B cell (primary cell): ENCODE data around the gene SPOCD1. TPM values are rescaled to one million over a fixed set of nuclear protein-coding genes. Genes with fewer than 3 reads are reported as not detected.

Source experiments
- ATAC-seq: fragments of 200-7000 bp; cut with Tn5 transposase; one replicate; pipeline ENCODE4 v1.10.0; 2021; ENCODE audit warnings: low read depth, mild to moderate bottlenecking, moderate number of reproducible peaks, moderate library complexity
- CTCF ChIA-PET: fragments of 350-600 bp; sonication (Branson Sonifier 250); formaldehyde crosslinking; loops from one replicate; lab custom pipeline; 2021; ENCODE audit warnings: antibody characterized with exemption, inconsistent platforms; lab: Charles Lee
- POLR2A ChIA-PET: fragments of 350-600 bp; sonication (Branson Sonifier 250); formaldehyde crosslinking; loops from one replicate; lab custom pipeline; 2021; ENCODE audit warnings: antibody characterized with exemption; lab: Charles Lee
- DNase-seq: peaks from one replicate; pipeline ENCODE4 v3.0.0; 2013
- H2AFZ ChIP-seq: 2 replicates; pipeline ENCODE4 v1.6.1; 2012; ENCODE audit warnings: mild to moderate bottlenecking, low read depth, low read length; ENCODE audit not compliant: insufficient read depth, poor library complexity, severe bottlenecking
- H3K27ac ChIP-seq, 2 donors: 1 replicate in 1 of 2; 2 replicates in 1 of 2; pipeline ENCODE4 v1.5.1; 2012 to 2013; ENCODE audit warnings: low read length in 2 of 2, mild to moderate bottlenecking in 2 of 2, moderate library complexity in 1 of 2
- H3K27me3 ChIP-seq, 4 experiments: fragments of 200-600 bp in 1 of 4; sonication (generic) in 1 of 4; replicated peaks in 1 of 4; 1 replicate in 2 of 4; 2 replicates in 2 of 4; pipeline versions ENCODE4 v1.6.1 to v1.7.0; 2013 to 2016; ENCODE audit warnings: low read length in 3 of 4, mild to moderate bottlenecking in 2 of 4, mixed read lengths in 1 of 4, moderate library complexity in 1 of 4; ENCODE audit not compliant: insufficient read depth in 4 of 4, control insufficient read depth in 3 of 4; ENCODE audit errors: control extremely low read depth in 1 of 4
- H3K36me3 ChIP-seq, 2 experiments: replicated peaks in 1 of 2; 1 replicate in 1 of 2; 2 replicates in 1 of 2; pipeline versions ENCODE4 v1.6.1 to v1.7.1; 2013; ENCODE audit warnings: low read length in 1 of 2; ENCODE audit not compliant: insufficient read depth in 2 of 2, control insufficient read depth in 1 of 2; ENCODE audit errors: control extremely low read depth in 1 of 2, extremely low read depth in 1 of 2
- H3K4me1 ChIP-seq, 2 donors: fragments of 200-600 bp in 1 of 2; sonication (generic) in 1 of 2; 1 replicate in 1 of 2; 2 replicates in 1 of 2; pipeline versions ENCODE4 v1.5.1 to v1.6.1; 2013 to 2017; ENCODE audit warnings: low read length in 2 of 2; ENCODE audit not compliant: control insufficient read depth in 2 of 2, insufficient read depth in 2 of 2
- H3K4me2 ChIP-seq: replicated peaks from 2 replicates; pipeline ENCODE3; 2012; ENCODE audit warnings: mild to moderate bottlenecking, low read depth, low read length; ENCODE audit not compliant: poor library complexity, severe bottlenecking
- H3K4me3 ChIP-seq, 5 experiments: fragments of 200-600 bp in 1 of 5; sonication (generic) in 1 of 5; 1 replicate in 3 of 5; 2 replicates in 2 of 5; pipeline versions ENCODE4 v1.5.1 to v1.7.0; 2011 to 2016; ENCODE audit warnings: low read length in 4 of 5, mild to moderate bottlenecking in 4 of 5, low read depth in 2 of 5, control low read depth in 1 of 5, moderate library complexity in 1 of 5; ENCODE audit not compliant: insufficient read depth in 1 of 5; ENCODE audit errors: control extremely low read depth in 1 of 5, extremely low read depth in 1 of 5
- H3K79me2 ChIP-seq: fragments of 200-600 bp; sonication (generic); one replicate; pipeline ENCODE4 v1.6.0; 2016; ENCODE audit warnings: low read length; ENCODE audit not compliant: control insufficient read depth, insufficient read depth
- H3K9ac ChIP-seq: fragments of 200-600 bp; sonication (generic); 2 replicates; pipeline ENCODE4 v1.6.1; 2017; ENCODE audit warnings: mild to moderate bottlenecking, low read length, moderate library complexity
- H3K9me3 ChIP-seq, 3 donors: one replicate each; pipeline versions ENCODE4 v1.6.1 to v1.7.1; 2013; ENCODE audit warnings: low read length in 2 of 3; ENCODE audit not compliant: control insufficient read depth in 2 of 3, insufficient read depth in 1 of 3; ENCODE audit errors: control extremely low read depth in 1 of 3
- H4K20me1 ChIP-seq: 2 replicates; pipeline ENCODE4 v1.6.0; 2012; ENCODE audit warnings: mild to moderate bottlenecking, low read length; ENCODE audit not compliant: insufficient read depth, control insufficient read depth, poor library complexity, severe bottlenecking
- H3K27ac Mint-ChIP-seq: one replicate; pipeline ENCODE4 v1.8.0; 2021; ENCODE audit warnings: mixed read lengths
- H3K27me3 Mint-ChIP-seq: one replicate; pipeline ENCODE4 v1.8.0; 2021; ENCODE audit warnings: mixed read lengths
- H3K4me1 Mint-ChIP-seq: one replicate; pipeline ENCODE4 v1.8.0; 2021; ENCODE audit warnings: mixed read lengths
- H3K4me3 Mint-ChIP-seq: one replicate; pipeline ENCODE4 v1.8.0; 2021; ENCODE audit warnings: mixed read lengths
- H3K9me3 Mint-ChIP-seq: one replicate; pipeline ENCODE4 v1.8.0; 2022; ENCODE audit warnings: mixed read lengths; ENCODE audit not compliant: insufficient read depth
- EZH2 ChIP-seq: IDR thresholded peaks from 2 replicates; pipeline ENCODE4 v1.6.1; 2012; ENCODE audit warnings: borderline replicate concordance, low read depth, mild to moderate bottlenecking, moderate library complexity, low read length; ENCODE audit not compliant: insufficient read depth, poor library complexity, severe bottlenecking
- WGBS: methylation state at CpG from one replicate; pipeline ENCODE4 v1.1.5; 2013; ENCODE audit warnings: missing lambda C conversion rate; ENCODE audit not compliant: insufficient coverage; 5-methylcytosine and 5-hydroxymethylcytosine counted together
- intact Hi-C: fragments of 100-400 bp; cut with micrococcal nuclease; formaldehyde crosslinking; loops from one replicate; pipeline ENCODE4 v1.10.0; 2022
- polyA plus RNA-seq: library from polyadenylated mRNA; depleted of rRNA; stranded (reverse); fragments of >200 nt; gene quantifications from 2 replicates; pipeline ENCODE4 v1.2.3, GENCODE V29; 2012
- total RNA-seq, 2 donors: library from RNA; stranded (reverse); fragments of 120-200 nt in 1 of 2; gene quantifications; 1 replicate in 1 of 2; 2 replicates in 1 of 2; pipeline versions ENCODE4 v1.2.3 to v1.2.4, GENCODE V29; 2013 to 2022
- TF ChIP-seq, protein P1 (sequence below): fragments of 200-600 bp; IDR thresholded peaks from one replicate; pipeline ENCODE4 v1.8.0; 2022; ENCODE audit warnings: antibody characterized with exemption, mild to moderate bottlenecking

The SPOCD1 gene
- total and polyA plus RNA-seq, 2 donors (not counting 1 experiment from before 2014, with no cell fraction given) = not detected

DNA sequence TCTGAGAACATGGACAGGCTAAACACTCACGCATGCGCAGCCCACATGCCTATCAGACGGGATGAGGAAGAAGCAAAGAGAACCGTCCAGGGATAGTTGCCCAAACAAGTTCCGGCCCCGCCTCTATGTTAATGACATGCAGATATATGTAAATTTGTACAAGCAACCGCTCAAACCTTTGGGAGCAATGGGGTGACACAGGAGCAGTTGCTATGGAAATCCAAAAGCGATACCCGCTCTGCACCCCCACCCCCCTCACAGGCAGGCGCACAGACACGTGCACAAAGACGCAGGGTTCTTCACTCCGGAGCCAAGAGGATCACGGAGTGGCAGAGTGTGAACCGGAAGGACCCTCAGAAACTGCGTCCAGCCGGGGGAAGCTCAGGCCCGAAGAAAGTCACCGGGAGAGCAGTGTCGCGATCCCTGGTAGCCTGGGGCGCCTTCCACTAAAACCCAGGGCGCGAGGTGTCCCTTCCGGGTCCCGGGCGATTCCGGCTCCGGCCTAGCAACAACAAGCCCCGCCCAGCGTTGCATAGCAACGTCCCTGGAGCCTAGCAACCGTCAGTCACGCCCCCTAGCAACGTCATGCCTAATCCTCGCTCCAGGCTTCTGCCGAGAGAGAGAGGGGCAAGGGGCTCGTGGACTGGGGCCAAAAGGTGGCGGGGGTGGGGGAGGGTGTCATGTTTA is 27.5 kb downstream of the SPOCD1 start:
- Mint-ChIP-seq H3K9me3 (no peaks in the 10 kb centered on the region), H3K27me3 (peaks cover 3% of the 10 kb centered on the region), H3K4me3 (peak overlapping the region; percentile 96), H3K4me1 (peaks cover 40% of the 10 kb centered on the region), H3K27ac (peak overlapping the region; percentile 98)
- H3K36me3 ChIP-seq = no peaks in the 10 kb centered on the region
- TF ChIP-seq EZH2 = no peak
- TF ChIP-seq, protein P1, sequence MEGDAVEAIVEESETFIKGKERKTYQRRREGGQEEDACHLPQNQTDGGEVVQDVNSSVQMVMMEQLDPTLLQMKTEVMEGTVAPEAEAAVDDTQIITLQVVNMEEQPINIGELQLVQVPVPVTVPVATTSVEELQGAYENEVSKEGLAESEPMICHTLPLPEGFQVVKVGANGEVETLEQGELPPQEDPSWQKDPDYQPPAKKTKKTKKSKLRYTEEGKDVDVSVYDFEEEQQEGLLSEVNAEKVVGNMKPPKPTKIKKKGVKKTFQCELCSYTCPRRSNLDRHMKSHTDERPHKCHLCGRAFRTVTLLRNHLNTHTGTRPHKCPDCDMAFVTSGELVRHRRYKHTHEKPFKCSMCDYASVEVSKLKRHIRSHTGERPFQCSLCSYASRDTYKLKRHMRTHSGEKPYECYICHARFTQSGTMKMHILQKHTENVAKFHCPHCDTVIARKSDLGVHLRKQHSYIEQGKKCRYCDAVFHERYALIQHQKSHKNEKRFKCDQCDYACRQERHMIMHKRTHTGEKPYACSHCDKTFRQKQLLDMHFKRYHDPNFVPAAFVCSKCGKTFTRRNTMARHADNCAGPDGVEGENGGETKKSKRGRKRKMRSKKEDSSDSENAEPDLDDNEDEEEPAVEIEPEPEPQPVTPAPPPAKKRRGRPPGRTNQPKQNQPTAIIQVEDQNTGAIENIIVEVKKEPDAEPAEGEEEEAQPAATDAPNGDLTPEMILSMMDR = no peak
- POLR2A ChIA-PET = interaction anchor here (0.7 to 3.0 kb wide), 8 partner anchors 9 to 458 kb away, joined by 3 to 28 read pairs (median 6); partner anchors contain the start of genes ADGRB2, FAM167B, PEF1 and PTP4A2
- peak; percentile 95 for DNase-seq
- WGBS = under 1% methylated on average over 27 of the region's 39 CpGs
- peak overlapping the region; percentile 73 to 88 for H3K27ac ChIP-seq
- H3K4me1 ChIP-seq = peaks cover 34 to 42% of the 10 kb centered on the region in 2 donors
- CTCF ChIA-PET = interaction anchor here (0.7 to 9.5 kb wide), 44 partner anchors 11 to 604 kb away, joined by 3 to 199 read pairs (median 6); partner anchors contain the start of genes ADGRB2, PEF1, PTP4A2 and SPOCD1
- H4K20me1 ChIP-seq = no peaks in the 10 kb centered on the region
- no peaks in the 10 kb centered on the region for H3K79me2 ChIP-seq
- H3K9ac ChIP-seq = peak overlapping the region; percentile 93
- H3K4me3 ChIP-seq = peak overlapping the region; percentile 61 to 91 (median 79)
- peak overlapping the region; percentile 99 for H3K4me2 ChIP-seq
- peak; percentile 59 for ATAC-seq
- intact Hi-C loops = loop anchor here (1.0 to 10.0 kb wide), 5 partner anchors 144 to 1071 kb away; partner anchors contain the start of genes PEF1, PTP4A2, SNRNP40 and ZCCHC17
- peaks cover 0 to 3% (median 0%) of the 10 kb centered on the region in 4 experiments for H3K27me3 ChIP-seq
- H2AFZ ChIP-seq = peak overlapping the region; percentile 87
- H3K9me3 ChIP-seq = no peaks in the 10 kb centered on the region
